Right lobe of liver (tissue), 6 donors: ENCODE results near the gene XAGE2. TPM values are rescaled to one million over a fixed set of nuclear protein-coding genes. Genes with fewer than 3 reads are reported as not detected.

Experiments used
- ATAC-seq, 4 donors: fragments of 200-7000 bp; cut with Tn5 transposase; one replicate each; pipeline ENCODE4 v1.9.1; 2020; ENCODE audit warnings: mild to moderate bottlenecking in 4 of 4, moderate library complexity in 4 of 4
- DNase-seq, 3 donors: peaks; one replicate each; pipeline ENCODE4 v3.0.0-alpha.2; 2020
- H3K27ac ChIP-seq, 3 donors: fragments of 200-600 bp; one replicate each; pipeline ENCODE4 v1.8.0; 2022
- H3K27me3 ChIP-seq, 2 donors: fragments of 200-600 bp; one replicate each; pipeline ENCODE4 v1.8.0; 2022
- H3K36me3 ChIP-seq, 4 donors: fragments of 200-600 bp; sonication (generic) in 1 of 4; one replicate each; pipeline versions ENCODE4 v1.5.1 to v1.8.0; 2017 to 2022; ENCODE audit warnings: control low read depth in 1 of 4
- H3K4me1 ChIP-seq, 4 donors: fragments of 200-600 bp; sonication (generic) in 1 of 4; one replicate each; pipeline versions ENCODE4 v1.5.1 to v1.8.0; 2017 to 2022; ENCODE audit warnings: control low read depth in 1 of 4
- H3K4me3 ChIP-seq, 3 donors: fragments of 200-600 bp; one replicate each; pipeline ENCODE4 v1.8.0; 2022
- H3K9me3 ChIP-seq, 4 donors: fragments of 200-600 bp; sonication (generic) in 1 of 4; one replicate each; pipeline versions ENCODE4 v1.5.1 to v1.8.0; 2017 to 2022; ENCODE audit warnings: control low read depth in 1 of 4
- POLR2A ChIP-seq: fragments of 450-650 bp; IDR thresholded peaks from one replicate; pipeline ENCODE4 v1.6.1; 2017; ENCODE audit warnings: antibody characterized with exemption, mild to moderate bottlenecking
- WGBS: methylation state at CpG from one replicate; pipeline ENCODE4 v1.1.6; 2018; ENCODE audit warnings: low coverage, low lambda C conversion rate; ENCODE audit not compliant: insufficient coverage; ENCODE audit errors: missing lambda C conversion rate; 5-methylcytosine and 5-hydroxymethylcytosine counted together
- intact Hi-C, 2 donors: fragments of 100-400 bp; cut with DNase I; formaldehyde crosslinking; loops; one replicate each; pipeline versions ENCODE4 v1.11.2 to v1.14.1; 2022
- total RNA-seq, 6 experiments: library from RNA; depleted of rRNA in 2 of 6; stranded (reverse); fragments of >200 nt in 2 of 6; fragmentation: NEBNext Ultra II Directional in 3 of 6; extraction: Animal tissue kit (Norgen Biotek cat#: 25700) in 3 of 6; gene quantifications; one replicate each; pipeline versions ENCODE4 v1.1.0 to v1.2.4, GENCODE V29; 2016 to 2023
- TF ChIP-seq, protein P1 (sequence below), 4 donors: fragments of 200-600 bp in 3 of 4; fragments of 450-650 bp in 1 of 4; IDR thresholded peaks; one replicate each; pipeline versions ENCODE4 v1.5.1 to v1.8.0; 2016 to 2022; ENCODE audit warnings: antibody characterized with exemption in 4 of 4, mild to moderate bottlenecking in 2 of 4
- donor health status: DM: no; HTN: yes; CAD: no.
- donor health status: DM: no; HTN: no; CAD: no.
- donor health status: DM: no; HTN: no; CAD: no.
- donor health status: DM: no; HTN: yes; CAD: no.
- donor health status: DM: no; HTN: yes; CAD: no.

XAGE2 gene
- total RNA-seq, 6 experiments from 2014 or later = not detected

DNA sequence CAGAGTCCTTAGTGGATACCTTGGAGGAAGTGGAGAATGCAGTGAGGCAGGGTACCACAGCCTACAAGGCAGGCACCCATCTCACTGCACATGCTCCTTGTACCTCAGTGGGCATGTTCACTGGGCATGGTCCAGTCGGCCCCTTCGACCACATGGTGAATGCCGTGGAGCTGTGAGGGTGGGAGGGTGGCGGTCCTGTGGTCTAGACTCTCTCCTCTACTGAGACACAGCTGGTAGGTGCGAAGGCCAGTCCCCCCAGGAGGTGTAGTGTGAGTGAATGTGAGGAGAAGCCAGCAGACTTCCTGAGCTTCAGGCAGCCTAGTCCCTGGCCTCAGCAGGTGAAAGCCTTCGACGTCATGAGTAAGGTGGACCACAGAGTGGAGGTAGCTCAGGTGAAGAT lies 12.2 kb downstream of the XAGE2 start:
- 63% methylated on average over 4 of the region's 7 CpGs for WGBS
- Histone ChIP-seq H3K4me1 (no peaks in the 10 kb centered on the region), H3K27me3 (no peaks in the 10 kb centered on the region), H3K36me3 (no peaks in the 10 kb centered on the region), H3K4me3 (no peak overlapping the region), H3K27ac (no peak overlapping the region), H3K9me3 (no peaks in the 10 kb centered on the region)
- intact Hi-C loops = no loop called here
- ATAC-seq = no peak
- DNase-seq = no peak
- TF ChIP-seq, protein P1, sequence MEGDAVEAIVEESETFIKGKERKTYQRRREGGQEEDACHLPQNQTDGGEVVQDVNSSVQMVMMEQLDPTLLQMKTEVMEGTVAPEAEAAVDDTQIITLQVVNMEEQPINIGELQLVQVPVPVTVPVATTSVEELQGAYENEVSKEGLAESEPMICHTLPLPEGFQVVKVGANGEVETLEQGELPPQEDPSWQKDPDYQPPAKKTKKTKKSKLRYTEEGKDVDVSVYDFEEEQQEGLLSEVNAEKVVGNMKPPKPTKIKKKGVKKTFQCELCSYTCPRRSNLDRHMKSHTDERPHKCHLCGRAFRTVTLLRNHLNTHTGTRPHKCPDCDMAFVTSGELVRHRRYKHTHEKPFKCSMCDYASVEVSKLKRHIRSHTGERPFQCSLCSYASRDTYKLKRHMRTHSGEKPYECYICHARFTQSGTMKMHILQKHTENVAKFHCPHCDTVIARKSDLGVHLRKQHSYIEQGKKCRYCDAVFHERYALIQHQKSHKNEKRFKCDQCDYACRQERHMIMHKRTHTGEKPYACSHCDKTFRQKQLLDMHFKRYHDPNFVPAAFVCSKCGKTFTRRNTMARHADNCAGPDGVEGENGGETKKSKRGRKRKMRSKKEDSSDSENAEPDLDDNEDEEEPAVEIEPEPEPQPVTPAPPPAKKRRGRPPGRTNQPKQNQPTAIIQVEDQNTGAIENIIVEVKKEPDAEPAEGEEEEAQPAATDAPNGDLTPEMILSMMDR (IDR thresholded peaks at IDR 0.05) = no peak
- no peak for TF ChIP-seq POLR2A

DNA sequence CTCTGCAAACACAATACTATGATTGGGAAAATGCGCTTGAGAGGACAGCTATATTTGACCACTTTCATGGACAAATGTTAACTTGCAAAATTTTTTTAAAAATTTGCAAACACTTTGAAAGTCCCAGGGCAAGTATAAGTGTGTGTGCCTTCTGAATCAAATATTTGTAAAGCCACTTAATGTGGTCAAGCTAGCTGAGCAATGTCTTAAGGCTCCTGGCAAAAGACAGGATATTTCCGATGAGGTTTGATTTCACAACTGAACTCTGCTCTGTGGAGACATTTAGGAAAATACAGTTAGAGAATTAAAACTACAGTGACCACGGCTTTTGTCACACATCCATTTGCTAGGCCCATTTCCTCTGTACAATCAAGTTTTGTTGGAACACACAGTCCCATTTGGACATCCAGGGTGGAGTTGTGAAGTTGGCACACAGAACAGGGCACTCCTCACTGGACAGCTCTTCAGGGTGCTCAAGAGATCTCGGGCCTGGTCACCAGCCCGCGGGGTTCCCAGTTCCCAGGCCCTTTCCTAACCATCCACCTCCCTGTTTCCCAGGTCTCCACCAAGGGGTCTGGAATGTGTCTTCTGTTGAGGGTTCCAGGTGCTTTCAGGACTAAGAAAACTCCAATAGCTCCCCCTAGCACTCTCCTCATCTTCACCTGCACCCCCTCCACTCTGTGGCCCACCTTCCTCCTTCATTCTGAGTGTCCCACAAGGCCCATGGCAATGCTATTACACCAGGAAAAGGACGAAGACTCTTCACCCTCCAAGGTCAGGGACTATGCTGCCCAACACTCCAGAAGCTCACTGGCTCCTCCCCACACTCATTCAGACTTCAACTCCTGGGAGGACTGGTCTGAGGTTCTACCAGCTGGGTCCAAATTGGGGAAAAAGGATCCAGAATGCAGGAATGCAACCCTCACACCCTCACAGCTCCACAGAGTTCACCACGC lies 41.9 kb downstream of the XAGE2 start:
- Histone ChIP-seq H3K36me3 (no peaks in the 10 kb centered on the region), H3K9me3 (no peaks in the 10 kb centered on the region), H3K27me3 (no peaks in the 10 kb centered on the region), H3K4me1 (no peaks in the 10 kb centered on the region), H3K4me3 (no peak overlapping the region), H3K27ac (no peak overlapping the region)
- intact Hi-C loops = no loop called here
- WGBS = 68% methylated on average over 5 of the region's 8 CpGs
- ATAC-seq (no peak), DNase-seq (no peak)
- no peak for TF ChIP-seq POLR2A

DNA sequence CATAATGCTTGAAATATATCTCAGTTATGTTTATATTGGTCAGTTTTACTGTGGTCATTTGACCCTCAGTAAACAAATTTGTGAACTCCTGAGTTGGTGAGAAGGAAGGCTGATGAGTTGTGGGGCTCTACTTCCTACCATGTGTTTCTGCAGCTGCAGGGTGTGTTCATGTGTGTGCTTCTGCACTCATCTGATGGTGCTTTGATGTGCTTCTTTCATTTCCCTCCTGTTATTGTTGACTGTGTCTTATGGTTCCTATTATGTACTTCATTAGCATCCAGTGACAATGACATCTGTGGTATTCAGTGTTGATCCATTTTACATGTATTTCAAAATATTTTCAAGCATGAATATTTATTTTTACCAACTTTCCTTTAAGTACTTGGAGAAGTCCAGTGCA lies 46.5 kb downstream of the XAGE2 start:
- H3K27ac ChIP-seq = no peak overlapping the region
- no peaks in the 10 kb centered on the region for H3K27me3 ChIP-seq
- intact Hi-C loops = no loop called here
- H3K4me1 ChIP-seq = no peaks in the 10 kb centered on the region
- TF ChIP-seq POLR2A = no peak
- TF ChIP-seq, protein P1 (IDR thresholded peaks at IDR 0.05) = no peak
- no peaks in the 10 kb centered on the region for H3K36me3 ChIP-seq
- H3K4me3 ChIP-seq = no peak overlapping the region
- no peaks in the 10 kb centered on the region for H3K9me3 ChIP-seq
- ATAC-seq = no peak
- no peak for DNase-seq

DNA sequence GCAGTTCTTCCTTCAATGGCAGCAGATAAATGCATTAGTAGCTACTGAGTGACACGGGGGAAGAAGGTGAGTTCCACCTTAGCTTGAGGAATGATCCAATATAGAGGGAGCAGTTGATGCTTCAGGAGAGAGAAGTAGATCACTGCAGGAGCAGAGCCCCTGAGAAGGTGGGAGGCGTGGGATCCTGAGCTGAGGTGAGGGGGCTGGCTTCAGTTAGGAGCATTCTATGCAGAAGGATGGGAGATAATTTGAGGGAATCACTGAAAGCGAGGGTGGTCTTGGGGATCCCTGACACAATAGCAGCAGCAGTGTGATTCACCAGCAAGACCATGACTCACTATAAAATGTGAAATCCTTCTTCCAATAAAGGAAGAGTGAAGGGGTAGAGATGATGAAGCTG lies 48.0 kb downstream of the XAGE2 start:
- DNase-seq = no peak
- Histone ChIP-seq H3K36me3 (no peaks in the 10 kb centered on the region), H3K4me1 (no peaks in the 10 kb centered on the region), H3K4me3 (no peak overlapping the region), H3K9me3 (no peaks in the 10 kb centered on the region), H3K27me3 (no peaks in the 10 kb centered on the region), H3K27ac (no peak overlapping the region)
- ATAC-seq = no peak
- TF ChIP-seq, protein P1 (IDR thresholded peaks at IDR 0.05) = no peak
- no peak for TF ChIP-seq POLR2A
- 41% methylated on average over 3 of the region's 3 CpGs for WGBS
- intact Hi-C loops = no loop called here

DNA sequence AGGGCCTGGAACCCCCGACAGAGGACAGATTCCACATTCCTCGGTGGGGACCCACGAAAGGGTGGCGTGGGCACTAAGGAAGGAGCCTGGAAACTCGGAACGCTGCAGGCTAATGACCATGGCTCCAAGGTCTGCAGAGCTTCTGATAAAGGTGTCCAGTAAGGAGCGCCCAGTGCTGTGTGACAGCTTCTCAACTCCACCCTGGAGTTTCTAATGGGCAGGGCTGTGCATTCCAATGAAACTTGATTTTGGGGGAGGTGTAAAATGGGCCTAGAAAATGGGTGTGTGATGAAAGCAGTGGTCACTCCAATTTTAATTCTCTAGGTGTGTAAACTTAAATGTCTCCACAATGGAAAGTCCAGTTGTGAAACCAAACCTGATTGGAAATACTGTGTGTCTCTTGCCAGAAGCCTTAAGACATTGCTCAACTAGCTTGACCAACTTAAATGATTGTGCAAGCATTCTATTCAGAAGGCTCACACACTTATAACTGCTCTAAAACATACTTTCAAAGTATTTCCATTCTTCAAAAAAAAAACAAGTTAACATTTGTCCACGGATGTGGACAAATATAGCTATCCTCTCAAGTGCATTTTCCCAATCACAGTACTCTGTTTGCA lies 52.1 kb downstream of the XAGE2 start:
- Histone ChIP-seq H3K36me3 (no peaks in the 10 kb centered on the region), H3K27me3 (no peaks in the 10 kb centered on the region), H3K27ac (no peak overlapping the region), H3K9me3 (no peaks in the 10 kb centered on the region), H3K4me1 (no peaks in the 10 kb centered on the region), H3K4me3 (no peak overlapping the region)
- DNase-seq = no peak
- no peak for TF ChIP-seq POLR2A
- ATAC-seq = no peak
- intact Hi-C loops = no loop called here
- WGBS = 59% methylated on average over 5 of the region's 8 CpGs
